ENCODE measurements around the gene CDK7. TPM values are rescaled to one million over a fixed set of nuclear protein-coding genes. Genes with fewer than 3 reads are reported as not detected.

Gene CDK7
- 45.7 TPM for polyA plus RNA-seq (2013, experiment 1 of 2)
- polyA plus RNA-seq (2013, experiment 2 of 2): 50.5 TPM

DNA sequence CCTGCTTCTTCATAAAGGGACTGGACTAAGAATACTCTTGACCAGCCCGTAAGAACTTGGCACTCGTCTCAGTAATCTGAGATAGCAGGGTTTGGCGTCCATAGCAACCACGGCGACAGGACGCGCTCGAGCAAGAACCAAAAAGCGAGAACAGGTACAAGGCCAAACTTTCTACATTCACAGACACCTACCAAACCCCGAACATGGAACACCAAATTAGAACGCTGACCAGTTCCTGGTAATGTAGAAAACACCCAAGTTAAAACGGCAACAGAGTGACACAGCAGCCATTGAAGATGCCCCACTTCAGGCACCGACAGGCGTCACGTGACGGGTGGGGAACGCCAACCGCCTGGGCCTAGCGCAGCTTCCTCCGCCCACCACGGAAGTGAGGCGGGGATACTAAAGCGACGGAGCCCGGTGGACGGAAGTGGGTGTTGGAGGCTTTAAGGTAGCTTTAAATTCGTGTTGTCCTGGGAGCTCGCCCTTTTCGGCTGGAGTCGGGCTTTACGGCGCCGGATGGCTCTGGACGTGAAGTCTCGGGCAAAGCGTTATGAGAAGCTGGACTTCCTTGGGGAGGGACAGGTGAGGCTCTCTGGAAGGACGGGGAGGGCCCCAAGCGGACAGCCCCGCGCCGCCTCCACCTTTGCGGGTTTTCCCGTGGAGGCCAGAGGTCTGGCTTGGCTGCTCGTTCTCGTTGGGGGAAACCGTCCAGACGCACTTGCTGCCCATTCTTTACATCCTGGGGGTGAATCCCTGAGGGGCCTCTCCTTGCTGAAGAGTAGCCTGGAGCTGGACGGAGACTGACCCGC, at the start of gene CDK7:
Gene CDK7 (plus strand): TSS at position 430 of the 812 bp plus-strand sequence. CDS start 90 bp downstream, at position 520.
- H3K4me1 ChIP-seq (ENCODE audit: control insufficient read depth in 2 of 2, insufficient read depth in 1 of 2, low read depth in 1 of 2, low read length in 2 of 2): no peaks in the 10 kb centered on the region
- no CpG with 5 or more reads among the region's 49 CpGs for WGBS, 2 donors (ENCODE audit: extremely low coverage in 2 of 2, insufficient read length in 2 of 2, insufficient replicate concordance in 1 of 2)

DNA sequence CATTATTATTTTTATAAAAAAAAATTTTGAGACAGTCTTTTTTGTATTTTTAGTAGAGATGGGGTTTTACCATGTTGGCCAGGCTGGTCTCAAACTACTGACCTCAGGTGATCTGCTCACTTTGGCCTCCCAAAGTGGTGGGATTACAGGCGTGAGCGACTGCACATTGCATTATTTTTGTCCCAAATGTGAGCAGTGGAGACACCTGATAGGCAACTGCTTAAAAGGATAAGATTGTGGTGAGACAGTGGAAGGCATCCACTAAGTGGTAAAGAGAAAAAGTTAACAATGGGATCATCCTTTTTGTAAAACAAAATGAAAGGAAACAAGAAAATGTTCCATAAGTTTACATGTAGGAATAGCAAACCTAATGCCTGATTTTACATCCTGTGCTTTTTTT, 47.3 kb upstream of the CDK7 start:
- Histone ChIP-seq H3K4me2 (ENCODE audit: insufficient read depth, low read length, poor library complexity, severe bottlenecking) (no peak overlapping the region), H3K9me3 (replicated peaks in 1 of 2; ENCODE audit: control insufficient read depth in 2 of 2, insufficient read depth in 1 of 2, low read depth in 1 of 2, low read length in 2 of 2) (no peaks in the 10 kb centered on the region), H2BK15ac (ENCODE audit: low read length) (no peak overlapping the region), H2BK12ac (ENCODE audit: low read length) (no peak overlapping the region), H3K27ac (replicated peaks; ENCODE audit: low read length) (no peak overlapping the region), H3K9ac (ENCODE audit: low read depth, low read length, poor library complexity) (no peak overlapping the region), H3K23ac (ENCODE audit: low read depth, low read length, poor library complexity) (no peak overlapping the region), H3K79me1 (ENCODE audit: low read depth, low read length) (no peaks in the 10 kb centered on the region), H3K27me3 (ENCODE audit: control insufficient read depth in 3 of 3, insufficient read depth in 3 of 3, low read depth in 1 of 3, low read length in 3 of 3) (no peaks in the 10 kb centered on the region), H3K4me1 (ENCODE audit: control insufficient read depth in 2 of 2, insufficient read depth in 1 of 2, low read depth in 1 of 2, low read length in 2 of 2) (peaks cover 0 to 3% of the 10 kb centered on the region in 2 donors), H2BK120ac (ENCODE audit: low read depth, low read length) (no peak overlapping the region), H4K8ac (ENCODE audit: low read depth, low read length) (no peak overlapping the region), H3K18ac (ENCODE audit: low read length) (no peak overlapping the region), H3K36me3 (replicated peaks in 1 of 2; ENCODE audit: control insufficient read depth in 2 of 2, insufficient read depth in 2 of 2, low read length in 2 of 2) (peaks cover 2 to 18% of the 10 kb centered on the region in 2 donors), H3K4me3 (ENCODE audit: low read length in 2 of 2) (no peak overlapping the region), H4K91ac (ENCODE audit: low read depth, low read length, poor library complexity) (no peak overlapping the region), H2AK5ac (ENCODE audit: low read depth, low read length) (no peak overlapping the region), H3K14ac (ENCODE audit: low read length) (no peak overlapping the region), H2BK5ac (ENCODE audit: low read length) (no peak overlapping the region), H3K4ac (ENCODE audit: low read length) (no peak overlapping the region), H2AFZ (ENCODE audit: low read length) (no peak overlapping the region)
- WGBS, 2 donors (ENCODE audit: extremely low coverage in 2 of 2, insufficient read length in 2 of 2, insufficient replicate concordance in 1 of 2): no CpG with 5 or more reads among the region's 2 CpGs
- DNase-seq (ENCODE audit: low spot score): no peak

More for the DNA sequence above, at the start of gene CDK7:
- H2BK12ac ChIP-seq (ENCODE audit: low read length): no peak within 1 kb of the TSS
- peak within 1 kb of the TSS; percentile 94 for H2BK120ac ChIP-seq (ENCODE audit: low read depth, low read length)
- DNase-seq (ENCODE audit: low spot score): peak; percentile 80
- H3K36me3 ChIP-seq (replicated peaks in 1 of 2; ENCODE audit: control insufficient read depth in 2 of 2, insufficient read depth in 2 of 2, low read length in 2 of 2): peaks cover 3 to 35% of the 10 kb centered on the region in 2 donors
- no peak within 1 kb of the TSS for H2BK15ac ChIP-seq (ENCODE audit: low read length)
- H3K4ac ChIP-seq (ENCODE audit: low read length): no peak within 1 kb of the TSS
- peak within 1 kb of the TSS; percentile 72 to 95 for H3K4me3 ChIP-seq (ENCODE audit: low read length in 2 of 2)
- no peak within 1 kb of the TSS for H4K91ac ChIP-seq (ENCODE audit: low read depth, low read length, poor library complexity)
- H3K4me2 ChIP-seq (ENCODE audit: insufficient read depth, low read length, poor library complexity, severe bottlenecking): peak within 1 kb of the TSS; percentile 82
- H4K8ac ChIP-seq (ENCODE audit: low read depth, low read length): no peak within 1 kb of the TSS
- peak within 1 kb of the TSS; percentile 89 for H2AFZ ChIP-seq (ENCODE audit: low read length)
- H3K27ac ChIP-seq (replicated peaks; ENCODE audit: low read length): peak within 1 kb of the TSS; percentile 50
- H2AK5ac ChIP-seq (ENCODE audit: low read depth, low read length): no peak within 1 kb of the TSS
- H3K27me3 ChIP-seq (ENCODE audit: control insufficient read depth in 3 of 3, insufficient read depth in 3 of 3, low read depth in 1 of 3, low read length in 3 of 3): no peaks in the 10 kb centered on the region
- H3K23ac ChIP-seq (ENCODE audit: low read depth, low read length, poor library complexity): peak within 1 kb of the TSS; percentile 14
- peak within 1 kb of the TSS; percentile 95 for H3K18ac ChIP-seq (ENCODE audit: low read length)
- no peak within 1 kb of the TSS for H3K14ac ChIP-seq (ENCODE audit: low read length)
- H3K79me1 ChIP-seq (ENCODE audit: low read depth, low read length): peaks cover 2% of the 10 kb centered on the region
- peak within 1 kb of the TSS; percentile 88 for H3K9ac ChIP-seq (ENCODE audit: low read depth, low read length, poor library complexity)
- no peaks in the 10 kb centered on the region for H3K9me3 ChIP-seq (replicated peaks in 1 of 2; ENCODE audit: control insufficient read depth in 2 of 2, insufficient read depth in 1 of 2, low read depth in 1 of 2, low read length in 2 of 2)
- H2BK5ac ChIP-seq (ENCODE audit: low read length): peak within 1 kb of the TSS; percentile 90

- peak overlapping the region; percentile 92 for H2AFZ ChIP-seq (ENCODE audit: low read length)
- no peak for DNase-seq (ENCODE audit: low spot score)
- peak overlapping the region; percentile 88 for H3K9ac ChIP-seq (ENCODE audit: low read depth, low read length, poor library complexity)
- no CpG with 5 or more reads among the region's 8 CpGs for WGBS, 2 donors (ENCODE audit: extremely low coverage in 2 of 2, insufficient read length in 2 of 2, insufficient replicate concordance in 1 of 2)
- H3K27ac ChIP-seq (replicated peaks; ENCODE audit: low read length): peak overlapping the region; percentile 62
- no peaks in the 10 kb centered on the region for H3K27me3 ChIP-seq (ENCODE audit: control insufficient read depth in 3 of 3, insufficient read depth in 3 of 3, low read depth in 1 of 3, low read length in 3 of 3)
- peak overlapping the region; percentile 2 for H2BK5ac ChIP-seq (ENCODE audit: low read length)
- peaks cover 8 to 32% of the 10 kb centered on the region in 2 donors for H3K36me3 ChIP-seq (replicated peaks in 1 of 2; ENCODE audit: control insufficient read depth in 2 of 2, insufficient read depth in 2 of 2, low read length in 2 of 2)
- H4K91ac ChIP-seq (ENCODE audit: low read depth, low read length, poor library complexity): no peak overlapping the region
- no peak overlapping the region for H3K18ac ChIP-seq (ENCODE audit: low read length)
- H2BK12ac ChIP-seq (ENCODE audit: low read length): no peak overlapping the region
- no peaks in the 10 kb centered on the region for H3K9me3 ChIP-seq (replicated peaks in 1 of 2; ENCODE audit: control insufficient read depth in 2 of 2, insufficient read depth in 1 of 2, low read depth in 1 of 2, low read length in 2 of 2)
- H4K8ac ChIP-seq (ENCODE audit: low read depth, low read length): no peak overlapping the region
- H2BK15ac ChIP-seq (ENCODE audit: low read length): no peak overlapping the region
- H3K79me1 ChIP-seq (ENCODE audit: low read depth, low read length): no peaks in the 10 kb centered on the region
- H2AK5ac ChIP-seq (ENCODE audit: low read depth, low read length): no peak overlapping the region
- H3K4ac ChIP-seq (ENCODE audit: low read length): no peak overlapping the region
- H3K4me3 ChIP-seq (ENCODE audit: low read length in 2 of 2): peak overlapping the region; percentile 82 to 87
- peaks cover 0 to 3% of the 10 kb centered on the region in 2 donors for H3K4me1 ChIP-seq (ENCODE audit: control insufficient read depth in 2 of 2, insufficient read depth in 1 of 2, low read depth in 1 of 2, low read length in 2 of 2)
- peak overlapping the region; percentile 82 for H3K4me2 ChIP-seq (ENCODE audit: insufficient read depth, low read length, poor library complexity, severe bottlenecking)
- no peak overlapping the region for H3K14ac ChIP-seq (ENCODE audit: low read length)
- no peak overlapping the region for H2BK120ac ChIP-seq (ENCODE audit: low read depth, low read length)
- no peak overlapping the region for H3K23ac ChIP-seq (ENCODE audit: low read depth, low read length, poor library complexity)
Measured at GRCh38 chr5:69188811-69189161, 45.9 kb upstream of the CDK7 start.

Data from neuronal stem cell (in vitro differentiated cells).